Measurements from ENCODE around the gene NECAP2.
"Not testable (repeated sequence)": the region's sequence is repeated elsewhere in the genome, so short reads cannot be mapped to it uniquely, and the experiment has no call there.

NECAP2 gene

GRCh38 chr1:16447641-16448040 is 7.1 kb downstream of the NECAP2 start:
- no peak for TF ChIP-seq CTCF (IDR thresholded peaks at IDR 0.05)
- H3K4me3 ChIP-seq, result no peak overlapping the region
- DNase-seq (ENCODE audit: low spot score), result no peak
- no peak overlapping the region for H3K27ac ChIP-seq

- TF ChIP-seq CTCF (IDR thresholded peaks at IDR 0.05), result no peak
- H3K27ac ChIP-seq, result no peak overlapping the region
- no peak overlapping the region for H3K4me3 ChIP-seq
- DNase-seq (ENCODE audit: low spot score), result no peak
These were observed 8.5 kb downstream of the NECAP2 start for GRCh38 chr1:16449065-16449464.

GRCh38 chr1:16449666-16450065 is 9.1 kb downstream of the NECAP2 start:
- DNase-seq (ENCODE audit: low spot score), result no peak
- no peak overlapping the region for H3K27ac ChIP-seq
- H3K4me3 ChIP-seq, result no peak overlapping the region
- TF ChIP-seq CTCF (IDR thresholded peaks at IDR 0.05), result no peak

- Histone ChIP-seq H3K4me3 (no peak overlapping the region), H3K27ac (no peak overlapping the region)
- no peak for DNase-seq (ENCODE audit: low spot score)
- no peak for TF ChIP-seq CTCF (IDR thresholded peaks at IDR 0.05)
These were observed 10.4 kb downstream of the NECAP2 start for GRCh38 chr1:16450863-16451481.

GRCh38 chr1:16451841-16452528 is 11.5 kb downstream of the NECAP2 start:
- TF ChIP-seq CTCF (IDR thresholded peaks at IDR 0.05), result no peak
- no peak overlapping the region for H3K4me3 ChIP-seq
- DNase-seq (ENCODE audit: low spot score), result no peak
- H3K27ac ChIP-seq, result no peak overlapping the region

GRCh38 chr1:16454909-16455308 is 14.4 kb downstream of the NECAP2 start:
- DNase-seq (ENCODE audit: low spot score); H3K4me3 ChIP-seq; H3K27ac ChIP-seq: not testable (repeated sequence)

- H3K4me3 ChIP-seq; DNase-seq (ENCODE audit: low spot score); H3K27ac ChIP-seq: not testable (repeated sequence)
These were observed 15.6 kb downstream of the NECAP2 start for GRCh38 chr1:16456151-16456550.

- no peak for DNase-seq (ENCODE audit: low spot score)
- H3K4me3 ChIP-seq, result no peak overlapping the region
- no peak overlapping the region for H3K27ac ChIP-seq
- TF ChIP-seq CTCF (IDR thresholded peaks at IDR 0.05), result no peak
These were observed 18.3 kb downstream of the NECAP2 start for GRCh38 chr1:16458831-16459230.

Data from coronary artery (tissue), 2 donors.